ENCODE results near the gene IGFBP6. TPM values are rescaled to one million over a fixed set of nuclear protein-coding genes. Genes with fewer than 3 reads are reported as not detected.
A peak's percentile ranks its signal among the peaks of the same experiment; 100 is the strongest.

The IGFBP6 gene
- total and polyA plus RNA-seq, 8 donors, result 22.6 to 388 (median 82.8) TPM

- 82 to 89% (median 84%) methylated on average over 10 to 13 of the region's 13 CpGs for WGBS, 5 donors
- Histone ChIP-seq H3K9me3 (no peaks in the 10 kb centered on the region), H3K4me1 (peaks cover 53 to 80% (median 63%) of the 10 kb centered on the region in 4 donors), H3K27ac (peak overlapping the region in 3 of 5 donors; percentile 13 to 54 (median 32)), H3K4me3 (no peak overlapping the region), H3K27me3 (no peaks in the 10 kb centered on the region), H3K36me3 (peaks cover 30 to 80% (median 66%) of the 10 kb centered on the region in 4 donors)
- intact Hi-C loops (cut with DNase I; ENCODE audit: low total_unique reads), result no loop called here
- no peak for TF ChIP-seq EP300 (IDR thresholded peaks at IDR 0.05)
- TF ChIP-seq POLR2AphosphoS5 (IDR thresholded peaks at IDR 0.05), result no peak
- TF ChIP-seq, protein P1, sequence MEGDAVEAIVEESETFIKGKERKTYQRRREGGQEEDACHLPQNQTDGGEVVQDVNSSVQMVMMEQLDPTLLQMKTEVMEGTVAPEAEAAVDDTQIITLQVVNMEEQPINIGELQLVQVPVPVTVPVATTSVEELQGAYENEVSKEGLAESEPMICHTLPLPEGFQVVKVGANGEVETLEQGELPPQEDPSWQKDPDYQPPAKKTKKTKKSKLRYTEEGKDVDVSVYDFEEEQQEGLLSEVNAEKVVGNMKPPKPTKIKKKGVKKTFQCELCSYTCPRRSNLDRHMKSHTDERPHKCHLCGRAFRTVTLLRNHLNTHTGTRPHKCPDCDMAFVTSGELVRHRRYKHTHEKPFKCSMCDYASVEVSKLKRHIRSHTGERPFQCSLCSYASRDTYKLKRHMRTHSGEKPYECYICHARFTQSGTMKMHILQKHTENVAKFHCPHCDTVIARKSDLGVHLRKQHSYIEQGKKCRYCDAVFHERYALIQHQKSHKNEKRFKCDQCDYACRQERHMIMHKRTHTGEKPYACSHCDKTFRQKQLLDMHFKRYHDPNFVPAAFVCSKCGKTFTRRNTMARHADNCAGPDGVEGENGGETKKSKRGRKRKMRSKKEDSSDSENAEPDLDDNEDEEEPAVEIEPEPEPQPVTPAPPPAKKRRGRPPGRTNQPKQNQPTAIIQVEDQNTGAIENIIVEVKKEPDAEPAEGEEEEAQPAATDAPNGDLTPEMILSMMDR (IDR thresholded peaks at IDR 0.05), result no peak
- TF ChIP-seq POLR2A (IDR thresholded peaks at IDR 0.05), result no peak
- DNase-seq, result peak in 1 of 2 donors; percentile 25
These were observed 39.5 kb upstream of the IGFBP6 start for GRCh38 chr12:53057816-53058500.

- H3K27ac ChIP-seq, result peak overlapping the region in 3 of 5 donors; percentile 26 to 67 (median 54)
- 74 to 85% (median 80%) methylated on average over 19 to 35 of the region's 35 CpGs for WGBS, 5 donors
- TF ChIP-seq, protein P1 (IDR thresholded peaks at IDR 0.05), result no peak
- TF ChIP-seq POLR2AphosphoS5 (IDR thresholded peaks at IDR 0.05) (peak in 1 of 3 donors; percentile 6), POLR2A (IDR thresholded peaks at IDR 0.05) (no peak)
- no peak overlapping the region for H3K4me3 ChIP-seq
- peaks cover 44 to 80% (median 62%) of the 10 kb centered on the region in 4 donors for H3K4me1 ChIP-seq
- peak in 1 of 2 donors; percentile 23 for DNase-seq
- no peaks in the 10 kb centered on the region for H3K9me3 ChIP-seq
- peaks cover 34 to 89% (median 75%) of the 10 kb centered on the region in 4 donors for H3K36me3 ChIP-seq
- no peaks in the 10 kb centered on the region for H3K27me3 ChIP-seq
- intact Hi-C loops (cut with DNase I; ENCODE audit: low total_unique reads), result no loop called here
These were observed 38.6 kb upstream of the IGFBP6 start for GRCh38 chr12:53058674-53059433.

DNA sequence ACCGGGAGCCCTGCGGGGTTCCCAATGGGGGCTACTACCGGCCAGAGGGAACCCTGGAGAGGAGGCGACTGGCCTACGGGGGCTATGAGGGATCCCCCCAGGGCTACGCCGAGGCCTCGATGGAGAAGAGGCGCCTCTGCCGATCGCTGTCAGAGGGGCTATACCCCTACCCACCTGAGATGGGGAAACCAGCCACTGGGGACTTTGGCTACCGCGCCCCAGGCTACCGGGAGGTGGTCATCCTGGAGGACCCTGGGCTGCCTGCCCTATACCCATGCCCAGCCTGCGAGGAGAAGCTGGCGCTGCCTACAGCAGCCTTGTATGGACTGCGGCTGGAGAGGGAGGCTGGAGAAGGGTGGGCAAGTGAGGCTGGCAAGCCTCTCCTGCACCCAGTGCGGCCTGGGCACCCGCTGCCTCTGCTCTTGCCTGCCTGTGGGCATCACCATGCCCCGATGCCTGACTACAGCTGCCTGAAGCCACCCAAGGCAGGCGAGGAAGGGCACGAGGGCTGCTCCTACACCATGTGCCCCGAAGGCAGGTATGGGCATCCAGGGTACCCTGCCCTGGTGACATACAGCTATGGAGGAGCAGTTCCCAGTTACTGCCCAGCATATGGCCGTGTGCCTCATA lies 37.9 kb upstream of the IGFBP6 start:
- Histone ChIP-seq H3K27ac (peak overlapping the region in 3 of 5 donors; percentile 26 to 67 (median 51)), H3K27me3 (no peaks in the 10 kb centered on the region), H3K9me3 (no peaks in the 10 kb centered on the region), H3K36me3 (peaks cover 41 to 96% (median 82%) of the 10 kb centered on the region in 4 donors), H3K4me1 (peaks cover 43 to 80% (median 58%) of the 10 kb centered on the region in 4 donors), H3K4me3 (no peak overlapping the region)
- DNase-seq, result no peak
- intact Hi-C loops (cut with DNase I; ENCODE audit: low total_unique reads), result no loop called here
- whole genome bisulfite sequencing, 5 donors, result 84 to 91% (median 90%) methylated on average over 11 to 24 of the region's 24 CpGs
- TF ChIP-seq EP300 (IDR thresholded peaks at IDR 0.05), result no peak
- no peak for TF ChIP-seq POLR2A (IDR thresholded peaks at IDR 0.05)
- TF ChIP-seq POLR2AphosphoS5 (IDR thresholded peaks at IDR 0.05), result no peak
- TF ChIP-seq, protein P1 (IDR thresholded peaks at IDR 0.05), result no peak

DNA sequence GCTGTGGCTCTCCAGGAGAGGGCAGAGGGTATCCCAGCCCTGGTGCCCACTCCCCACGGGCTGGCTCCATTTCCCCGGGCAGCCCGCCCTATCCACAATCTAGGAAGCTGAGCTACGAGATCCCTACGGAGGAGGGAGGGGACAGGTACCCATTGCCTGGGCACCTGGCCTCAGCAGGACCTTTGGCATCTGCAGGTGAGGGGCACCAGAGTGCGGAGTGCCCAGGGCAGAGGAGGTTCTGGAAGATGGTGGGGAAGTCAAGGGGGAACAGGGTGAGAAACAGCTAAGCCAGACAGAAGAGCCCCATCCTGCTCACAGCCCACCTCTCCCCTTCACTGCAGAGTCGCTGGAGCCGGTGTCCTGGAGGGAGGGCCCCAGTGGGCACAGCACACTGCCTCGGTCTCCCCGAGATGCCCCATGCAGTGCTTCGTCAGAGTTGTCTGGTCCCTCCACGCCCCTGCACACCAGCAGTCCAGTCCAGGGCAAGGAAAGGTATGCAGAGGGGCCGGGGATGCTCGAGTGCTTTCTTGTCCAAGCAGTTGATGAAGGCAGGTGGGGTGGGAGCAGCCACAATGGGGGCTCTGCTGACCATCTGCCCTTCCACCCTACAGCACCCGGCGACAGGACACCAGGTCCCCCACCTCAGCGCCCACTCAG lies 37.3 kb upstream of the IGFBP6 start:
- DNase-seq, result peak in 1 of 2 donors; percentile 21
- H3K4me3 ChIP-seq, result no peak overlapping the region
- no peaks in the 10 kb centered on the region for H3K27me3 ChIP-seq
- peak overlapping the region in 3 of 5 donors; percentile 62 to 70 (median 67) for H3K27ac ChIP-seq
- no peak for TF ChIP-seq POLR2AphosphoS5 (IDR thresholded peaks at IDR 0.05)
- no peak for TF ChIP-seq EP300 (IDR thresholded peaks at IDR 0.05)
- TF ChIP-seq, protein P1 (IDR thresholded peaks at IDR 0.05), result no peak
- no peak for TF ChIP-seq POLR2A (IDR thresholded peaks at IDR 0.05)
- peaks cover 47 to 99% (median 88%) of the 10 kb centered on the region in 4 donors for H3K36me3 ChIP-seq
- peaks cover 40 to 79% (median 55%) of the 10 kb centered on the region in 4 donors for H3K4me1 ChIP-seq
- WGBS, 5 donors, result 54 to 78% (median 72%) methylated on average over 6 to 17 of the region's 17 CpGs
- intact Hi-C loops (cut with DNase I; ENCODE audit: low total_unique reads), result no loop called here
- no peaks in the 10 kb centered on the region for H3K9me3 ChIP-seq

Measured in stomach (tissue), 9 donors.